HG02840 (cell line): Measurements from ENCODE around the gene KLB.
A peak's percentile ranks its signal among the peaks of the same experiment; 100 is the strongest.
"Not testable (repeated sequence)": the region's sequence is repeated elsewhere in the genome, so short reads cannot be mapped to it uniquely, and the experiment has no call there.

Experiments used
- ATAC-seq: cut with Tn5 transposase; IDR thresholded peaks from one replicate; pipeline ENCODE4 v1.9.1; 2021; ENCODE audit warnings: mild to moderate bottlenecking, moderate library complexity, moderate number of reproducible peaks; ENCODE audit not compliant: unreplicated experiment, low FRiP score

The KLB gene

GRCh38 chr4:39406763-39407583 is at the start of gene KLB:
Gene KLB, plus strand, starts transcription at chr4:39406930. Its CDS starts 20 bp downstream, at chr4:39406950.
- no peak for ATAC-seq

GRCh38 chr4:39357002-39357401 is 49.7 kb upstream of the KLB start:
- no peak for ATAC-seq

GRCh38 chr4:39360611-39361010 is 46.1 kb upstream of the KLB start:
- ATAC-seq, result not testable (repeated sequence)

GRCh38 chr4:39362827-39363226 is 43.9 kb upstream of the KLB start:
- no peak for ATAC-seq

- ATAC-seq, result no peak
Measured at GRCh38 chr4:39363773-39364393, 42.8 kb upstream of the KLB start.

- ATAC-seq, result no peak
Measured at GRCh38 chr4:39365360-39365759, 41.4 kb upstream of the KLB start.

GRCh38 chr4:39365830-39366771 is 40.6 kb upstream of the KLB start, which contains the start of gene RFC1:
Gene RFC1, minus strand, starts transcription at chr4:39366362. Its CDS starts 121 bp downstream, at chr4:39366241.
- peak; percentile 85 for ATAC-seq

GRCh38 chr4:39367166-39367565 is 39.6 kb upstream of the KLB start:
- no peak for ATAC-seq

- ATAC-seq, result no peak
Measured at GRCh38 chr4:39369301-39369700, 37.4 kb upstream of the KLB start.

- not testable (repeated sequence) for ATAC-seq
Measured at GRCh38 chr4:39371209-39371608, 35.5 kb upstream of the KLB start.

GRCh38 chr4:39375478-39375877 is 31.3 kb upstream of the KLB start:
- ATAC-seq, result no peak

GRCh38 chr4:39383690-39384089 is 23.0 kb upstream of the KLB start:
- no peak for ATAC-seq

- ATAC-seq, result no peak
Measured at GRCh38 chr4:39384563-39384962, 22.2 kb upstream of the KLB start.

- ATAC-seq, result no peak
Measured at GRCh38 chr4:39390603-39391002, 16.1 kb upstream of the KLB start.

GRCh38 chr4:39394706-39395105 is 12.0 kb upstream of the KLB start:
- ATAC-seq, result no peak

GRCh38 chr4:39401640-39402039 is 5.1 kb upstream of the KLB start:
- not testable (repeated sequence) for ATAC-seq

- no peak for ATAC-seq
Measured at GRCh38 chr4:39407584-39407885, 805 bp downstream of the KLB start.

GRCh38 chr4:39410415-39410814 is 3.7 kb downstream of the KLB start:
- no peak for ATAC-seq

- ATAC-seq, result not testable (repeated sequence)
Measured at GRCh38 chr4:39411561-39411960, 4.8 kb downstream of the KLB start.

- ATAC-seq, result no peak
Measured at GRCh38 chr4:39415678-39416283, 9.1 kb downstream of the KLB start.

- no peak for ATAC-seq
Measured at GRCh38 chr4:39422247-39422646, 15.5 kb downstream of the KLB start.
